Esophagus mucosa (tissue), 1 donor: ENCODE data around the gene SERPINB11. TPM values are rescaled to one million over a fixed set of nuclear protein-coding genes. Genes with fewer than 3 reads are reported as not detected.
"Not testable (repeated sequence)": the region's sequence is repeated elsewhere in the genome, so short reads cannot be mapped to it uniquely, and the experiment has no call there.

ENCODE experiments used
- ATAC-seq: fragments of 200-7000 bp; cut with Tn5 transposase; one replicate; pipeline ENCODE4 v1.9.1; 2020
- total RNA-seq: library from RNA; stranded (reverse); gene quantifications from one replicate; pipeline ENCODE4 v1.2.4, GENCODE V29; 2023
- donor health status: DM: yes; HTN: yes; CAD: no.

The SERPINB11 gene
- total RNA-seq, 1 donor from 2014 or later, result 7.1 TPM

DNA sequence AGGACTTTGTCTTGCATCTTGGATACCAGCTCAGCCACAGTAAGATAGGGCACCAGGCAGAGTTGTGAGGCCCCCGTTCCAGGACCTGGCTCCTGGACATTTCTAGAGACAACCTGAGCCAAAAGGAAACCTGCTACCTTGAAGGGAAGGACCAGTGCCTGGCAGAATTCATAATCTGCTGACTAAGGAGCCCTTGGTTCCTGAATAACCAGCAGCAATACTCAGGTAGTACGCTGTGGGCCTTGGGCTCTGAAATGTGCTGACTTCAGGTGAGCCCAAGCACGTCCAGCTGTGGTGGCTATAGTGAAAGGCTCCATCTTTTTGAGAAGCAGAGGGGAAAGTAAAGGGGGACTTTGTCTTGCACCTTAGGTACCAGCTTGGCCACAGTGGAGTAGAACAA is 28.5 kb downstream of the SERPINB11 start:
- peak; percentile 88 for ATAC-seq

DNA sequence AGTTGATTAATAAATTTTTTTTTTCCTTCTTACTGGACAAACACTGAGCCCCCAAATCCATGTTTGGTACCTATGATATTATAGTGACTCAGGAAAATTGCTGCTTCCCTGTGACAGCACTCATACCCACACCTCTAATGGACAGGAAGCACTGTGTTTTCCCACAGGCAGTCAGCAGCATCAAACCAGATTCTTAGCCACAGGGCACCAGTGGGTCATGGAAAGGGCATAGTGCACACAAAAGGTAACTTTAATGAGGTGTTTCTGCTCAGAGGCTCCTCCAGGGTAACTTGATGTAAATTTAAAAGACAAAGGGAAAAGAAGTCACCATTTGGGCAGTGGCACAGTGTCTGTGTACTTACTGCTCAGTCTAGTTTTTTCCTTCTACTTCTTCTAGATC is 34.1 kb downstream of the SERPINB11 start:
- peak; percentile 97 for ATAC-seq

DNA sequence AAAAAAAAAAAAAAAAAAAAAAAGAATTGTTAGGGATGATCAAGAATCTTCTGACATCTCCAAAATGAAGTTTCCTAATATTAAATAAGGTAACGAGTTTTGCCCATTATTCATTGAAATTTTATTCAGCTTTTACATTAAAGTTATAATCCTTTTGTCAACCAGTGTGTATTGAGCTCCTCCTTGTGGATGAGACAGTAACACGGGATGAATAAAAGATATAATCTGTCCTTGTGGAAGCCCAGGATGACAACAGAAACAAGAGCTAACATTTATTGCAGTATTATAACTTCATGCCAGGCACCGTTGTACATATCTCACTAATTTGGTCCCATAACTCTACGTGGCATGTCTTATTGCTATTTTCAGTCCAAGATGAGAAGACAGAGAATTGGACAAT is 39.0 kb downstream of the SERPINB11 start:
- peak; percentile 15 for ATAC-seq

DNA sequence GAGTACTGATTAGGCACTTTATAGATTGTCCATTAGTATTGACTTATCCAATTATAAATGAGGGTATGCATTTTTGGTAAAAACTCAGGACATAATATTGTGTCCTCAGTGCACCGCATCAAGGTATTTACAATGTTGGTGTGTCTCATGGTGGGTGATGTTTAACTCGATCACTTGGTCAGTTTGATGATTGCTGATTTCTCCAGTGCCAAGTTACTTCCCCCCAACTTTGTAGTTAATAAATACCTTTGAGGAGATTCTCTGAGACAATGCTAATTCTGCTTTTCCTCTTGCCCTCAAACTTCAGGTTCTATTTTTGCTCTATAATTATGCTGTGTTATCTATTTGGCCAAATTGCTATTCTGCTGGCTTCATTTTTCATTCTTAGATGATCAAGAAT is 44.2 kb downstream of the SERPINB11 start:
- no peak for ATAC-seq

DNA sequence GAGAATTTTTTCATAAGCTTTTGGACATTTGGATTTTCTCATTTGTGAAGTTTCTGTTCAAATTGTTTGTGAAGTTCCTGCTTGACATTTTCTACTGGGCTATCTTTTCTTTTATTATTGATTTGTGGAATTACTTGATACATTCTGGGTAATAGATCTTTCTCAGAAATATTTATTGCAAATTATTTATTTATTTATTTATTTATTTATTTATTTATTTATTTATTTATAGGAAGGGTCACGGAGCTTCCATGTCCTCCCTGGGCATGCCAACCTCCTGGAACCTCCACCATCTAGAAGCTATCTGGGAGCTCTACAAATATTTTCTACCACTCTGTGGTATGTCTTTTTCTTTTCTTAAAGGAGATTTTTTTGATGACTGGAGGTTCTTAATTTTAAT is 46.7 kb downstream of the SERPINB11 start:
- ATAC-seq, result no peak

DNA sequence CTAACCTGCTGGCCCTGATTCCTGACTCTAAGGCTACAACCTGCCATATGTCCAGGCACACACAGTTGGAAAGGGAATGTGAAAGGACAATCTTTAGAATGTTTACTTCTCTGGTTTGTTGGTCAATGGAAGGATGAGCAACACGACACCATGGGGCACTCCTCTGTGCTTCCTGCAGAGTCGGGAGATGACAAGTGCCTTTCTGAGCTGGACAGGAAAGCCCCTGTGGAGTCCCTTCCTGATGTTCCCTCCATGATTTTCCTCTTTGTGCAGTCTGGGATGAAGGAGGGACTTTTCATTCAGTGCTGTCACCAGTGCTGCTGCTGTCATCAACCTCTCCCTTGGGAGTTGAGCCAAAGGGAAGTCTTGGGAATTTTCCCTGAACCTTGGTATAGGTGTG is 49.9 kb downstream of the SERPINB11 start:
- ATAC-seq, result no peak

DNA sequence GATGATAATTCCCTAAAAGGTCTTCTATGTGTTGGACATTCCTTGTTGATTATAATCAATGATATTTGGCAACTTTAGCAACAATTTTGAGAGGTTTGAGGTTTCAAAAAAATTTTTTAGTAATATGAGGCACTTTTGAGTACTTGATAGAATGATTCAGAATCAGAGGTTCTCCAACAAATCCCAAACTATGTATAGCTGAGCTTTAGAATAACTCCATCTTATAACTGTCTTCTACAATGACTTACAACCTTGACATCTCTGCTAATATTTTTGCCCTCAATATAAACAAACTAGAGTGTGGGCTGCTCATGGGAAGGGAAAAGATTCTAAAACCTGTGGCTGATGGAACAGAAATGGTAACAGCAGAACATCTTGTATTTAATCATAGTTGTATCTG is 50.9 kb downstream of the SERPINB11 start:
- ATAC-seq, result no peak

DNA sequence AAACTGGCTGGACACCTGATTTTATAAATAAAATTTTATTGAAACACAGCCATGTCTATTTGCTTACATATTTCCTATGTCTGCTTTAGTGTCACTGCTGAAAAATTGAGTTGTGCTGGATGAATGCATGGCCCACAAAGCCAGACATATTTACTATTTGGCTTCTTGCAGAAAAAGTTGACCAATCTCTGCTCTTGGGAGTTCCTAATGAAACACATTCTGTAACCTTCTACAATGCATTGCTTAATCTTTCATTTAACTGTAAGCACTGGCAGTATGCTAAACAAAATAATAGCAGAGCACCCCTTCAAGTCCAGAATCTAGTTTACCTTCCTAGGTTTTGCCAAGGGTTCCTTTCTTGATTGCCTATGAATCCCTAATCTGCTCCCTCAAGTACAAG is 54.8 kb downstream of the SERPINB11 start:
- ATAC-seq, result no peak

DNA sequence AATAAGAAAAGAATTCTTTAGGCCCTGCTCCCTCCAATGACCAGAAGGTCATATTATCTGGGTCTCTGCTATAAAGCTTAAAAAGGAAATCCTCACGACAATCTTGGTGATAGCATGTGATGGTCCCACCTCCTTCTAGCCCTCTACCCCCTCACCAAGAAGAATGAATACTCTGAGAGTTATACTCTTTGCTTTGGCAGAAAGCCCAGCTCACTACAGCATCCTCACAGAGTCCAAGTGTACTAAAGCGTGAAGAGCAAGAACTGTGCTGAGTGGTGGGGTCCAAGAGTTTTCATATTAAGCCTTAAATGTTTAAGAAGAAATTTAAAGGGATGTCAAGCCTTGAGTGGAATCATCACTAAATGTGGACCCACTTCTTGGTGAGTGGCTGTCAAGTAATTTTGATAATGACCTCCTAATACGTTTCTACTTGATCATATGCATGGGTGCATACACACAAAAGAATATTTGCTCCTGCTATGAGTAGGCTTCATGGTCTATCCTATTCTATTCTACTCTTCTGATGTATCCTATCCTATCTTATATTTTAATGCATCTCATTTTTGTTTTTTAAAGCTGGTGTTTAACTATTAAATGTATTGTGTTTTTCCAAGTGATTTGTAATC is 56.0 kb downstream of the SERPINB11 start:
- ATAC-seq, result no peak

DNA sequence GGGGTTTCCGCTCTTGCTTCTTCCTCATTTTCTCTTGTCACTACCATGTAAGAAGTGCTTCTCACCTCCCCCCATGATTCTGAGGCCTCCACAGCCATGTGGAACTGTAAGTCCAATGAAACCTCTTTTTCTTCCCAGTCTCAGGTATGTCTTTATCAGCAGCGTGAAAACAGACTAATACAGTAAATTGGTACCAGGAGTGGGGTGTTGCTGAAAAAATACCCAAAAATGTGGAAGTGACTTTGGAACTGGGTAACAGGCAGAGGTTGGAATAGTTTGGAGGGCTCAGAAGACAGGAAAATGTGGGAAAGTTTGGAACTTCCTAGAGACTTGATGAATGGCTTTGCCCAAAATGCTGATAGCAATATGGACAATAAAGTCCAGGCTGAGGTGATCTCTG is 57.0 kb downstream of the SERPINB11 start:
- not testable (repeated sequence) for ATAC-seq

DNA sequence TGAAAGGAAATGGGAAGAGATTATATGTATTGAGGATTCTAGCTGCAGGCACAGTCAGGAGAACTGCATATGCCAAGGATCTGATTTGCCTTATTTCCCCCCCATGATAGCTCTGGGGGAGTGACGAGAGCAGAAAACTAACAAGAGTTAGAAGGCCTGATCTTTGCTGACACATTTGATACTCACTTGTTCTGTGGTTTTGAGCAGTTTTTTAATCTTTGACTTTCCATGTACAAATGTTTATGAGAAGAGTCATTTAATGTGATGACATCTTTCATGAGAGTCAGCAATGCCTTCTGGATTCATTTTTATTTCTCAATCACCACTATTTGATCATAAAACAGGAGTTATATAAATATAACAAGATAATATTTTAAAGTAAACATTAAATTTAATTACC is 59.8 kb downstream of the SERPINB11 start:
- no peak for ATAC-seq

DNA sequence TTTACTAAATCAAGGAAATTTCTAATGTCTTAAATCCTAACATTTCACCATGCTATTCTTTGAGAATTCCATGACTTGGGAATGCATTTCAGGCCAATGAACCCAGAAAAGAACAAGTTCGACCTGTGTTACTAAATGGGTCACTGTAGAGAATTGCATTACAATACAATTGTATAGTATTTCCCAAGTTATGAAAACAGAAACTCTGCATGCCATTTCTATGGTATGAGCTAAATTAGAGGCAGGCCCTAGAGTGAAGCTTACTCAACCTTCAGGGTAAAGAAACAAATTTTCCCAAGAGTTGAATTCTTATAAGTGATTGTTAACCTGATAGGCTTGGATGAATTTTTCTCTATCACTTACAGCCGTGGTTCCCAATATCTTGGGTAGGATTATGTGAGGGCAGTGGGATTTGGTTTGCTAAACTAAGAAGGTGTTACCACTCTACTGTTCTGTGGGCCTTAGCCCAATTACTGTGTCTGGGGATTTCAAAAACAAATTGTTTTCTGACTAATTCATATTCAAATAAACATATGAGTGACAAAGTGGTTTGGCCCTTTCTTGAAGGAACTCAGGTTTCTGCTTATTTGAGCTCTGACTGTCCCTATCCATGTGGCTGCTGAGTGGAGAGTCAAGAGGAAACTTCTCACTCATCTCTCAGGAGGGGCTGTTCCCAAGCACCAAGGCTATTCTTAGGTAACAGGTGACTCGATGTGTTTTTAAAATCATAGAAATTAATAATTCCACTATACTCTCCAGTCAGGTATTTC is 61.3 kb downstream of the SERPINB11 start:
- peak; percentile 81 for ATAC-seq

DNA sequence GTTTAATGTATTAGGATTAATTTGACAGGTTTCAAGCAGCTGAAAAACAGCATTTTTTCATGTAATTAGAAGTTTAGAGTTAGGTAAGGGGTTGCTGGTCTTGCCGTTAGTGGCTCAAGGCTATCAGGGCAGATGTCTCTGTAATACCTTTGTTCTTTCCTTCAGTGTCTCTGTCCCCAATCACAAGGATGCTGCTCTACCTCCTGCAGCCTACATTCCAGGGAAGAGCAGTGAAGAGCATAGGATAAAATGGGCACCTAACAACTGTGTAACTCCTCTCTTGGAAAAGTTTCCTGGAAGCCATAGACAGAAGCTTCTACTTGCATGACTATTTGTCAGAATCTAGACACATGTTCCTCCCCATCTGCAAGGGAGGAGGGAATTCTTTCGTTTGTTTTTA is 63.1 kb downstream of the SERPINB11 start:
- no peak for ATAC-seq

Other genes starting within 250 kb of the SERPINB11 start
- gene SERPINB5, start 226.0 kb upstream of the SERPINB11 start, total RNA-seq, result 213 TPM
- 0.60 TPM for gene SERPINB12, start 160.6 kb upstream of the SERPINB11 start, total RNA-seq
- gene SERPINB13, start 115.6 kb upstream of the SERPINB11 start, total RNA-seq, result 281 TPM
- 418 TPM for gene SERPINB4, start 58.7 kb upstream of the SERPINB11 start, total RNA-seq
- 879 TPM for gene SERPINB3, start 41.1 kb upstream of the SERPINB11 start, total RNA-seq
- gene SERPINB7, start 72.5 kb downstream of the SERPINB11 start, total RNA-seq, result 1.4 TPM
- gene SERPINB2, start 184.7 kb downstream of the SERPINB11 start, total RNA-seq, result 139 TPM
- gene SERPINB10, start 205.0 kb downstream of the SERPINB11 start, total RNA-seq, result 0.36 TPM
- 2.0 TPM for gene HMSD, start 246.3 kb downstream of the SERPINB11 start, total RNA-seq